ENCODE measurements around the gene PDE4B.
"Not testable (repeated sequence)": the region's sequence is repeated elsewhere in the genome, so short reads cannot be mapped to it uniquely, and the experiment has no call there.

The PDE4B gene

DNA sequence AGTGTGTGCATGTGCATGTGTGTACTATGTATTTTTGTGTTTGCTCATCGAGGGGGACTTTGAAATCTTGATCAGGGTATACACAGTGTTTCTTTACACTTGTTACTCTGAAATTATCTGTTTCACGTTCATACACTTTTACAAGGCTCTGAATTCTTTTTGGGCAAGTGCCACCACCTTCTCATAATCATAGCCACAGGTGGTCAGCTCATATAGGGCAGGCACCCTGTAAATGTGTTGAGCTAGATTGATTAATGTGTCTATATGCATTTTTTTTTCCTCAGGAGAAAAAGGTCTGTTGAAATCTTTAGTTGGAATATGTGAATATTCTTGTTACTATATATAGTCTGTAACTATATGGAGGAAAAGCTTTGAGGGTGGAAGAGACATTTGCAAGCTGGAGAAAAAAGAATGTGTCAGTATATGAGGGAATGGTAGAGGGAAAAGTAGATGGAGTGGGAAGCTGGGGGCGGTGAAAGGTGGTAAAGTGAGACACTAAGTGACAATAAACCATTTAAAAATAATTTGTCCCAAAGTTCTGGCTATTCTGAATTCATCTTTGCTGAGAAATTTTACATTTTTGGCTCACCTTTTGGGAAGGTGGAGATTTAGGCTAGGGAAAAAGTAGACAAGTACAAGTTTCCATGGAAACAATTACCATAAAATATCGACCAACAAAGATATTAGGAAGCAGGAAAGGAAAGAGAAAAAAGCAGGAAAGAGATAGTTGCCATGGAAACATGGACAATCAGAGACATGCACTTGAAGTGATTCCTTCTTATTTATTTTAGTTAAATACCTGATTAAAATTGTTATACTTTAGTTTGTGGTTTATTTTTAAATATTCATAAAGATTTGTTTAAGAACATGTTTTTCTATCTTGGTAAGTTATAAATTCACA, 277.5 kb downstream of the PDE4B start:
- no peak for DNase-seq

GRCh38 chr1:66073388-66073787, 280.7 kb downstream of the PDE4B start:
- no peak for DNase-seq

DNA sequence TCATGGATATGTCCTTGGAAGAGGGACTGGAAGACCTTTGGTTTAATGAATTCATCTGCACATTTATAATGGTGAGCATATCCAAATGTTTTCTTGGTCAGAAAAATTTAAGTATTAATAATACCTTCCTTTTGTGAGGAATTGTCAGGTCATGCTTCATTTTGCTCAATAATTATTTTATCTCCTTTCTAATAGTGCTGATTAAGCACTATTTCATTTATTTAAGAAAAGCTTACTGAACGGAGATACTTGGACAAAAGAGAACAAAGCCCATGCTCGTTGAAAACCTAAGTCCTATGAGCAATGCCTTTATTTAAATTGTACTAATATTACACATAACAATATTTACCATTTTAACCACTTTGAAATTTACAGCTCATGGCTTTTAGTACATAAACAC, 281.5 kb downstream of the PDE4B start:
- no peak for DNase-seq

DNA sequence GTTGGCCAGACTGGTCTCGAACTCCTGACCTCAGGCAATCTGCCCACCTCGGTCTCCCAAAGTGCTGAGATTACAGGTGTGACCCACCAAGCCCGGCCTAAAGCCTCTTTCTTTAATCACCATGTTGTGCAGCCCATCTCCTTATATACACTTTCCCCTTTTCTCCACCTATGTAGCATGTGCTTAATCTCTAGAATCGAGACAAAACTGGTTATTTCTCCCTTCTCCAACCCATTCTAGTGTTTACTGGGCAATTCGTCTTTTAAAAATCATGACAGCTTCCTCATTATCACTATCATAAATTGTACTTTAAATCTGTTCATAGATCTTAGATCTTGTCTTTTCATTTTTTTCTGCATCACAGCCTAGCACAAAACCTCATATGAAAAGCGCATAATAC, 285.7 kb downstream of the PDE4B start:
- DNase-seq: no peak

DNA sequence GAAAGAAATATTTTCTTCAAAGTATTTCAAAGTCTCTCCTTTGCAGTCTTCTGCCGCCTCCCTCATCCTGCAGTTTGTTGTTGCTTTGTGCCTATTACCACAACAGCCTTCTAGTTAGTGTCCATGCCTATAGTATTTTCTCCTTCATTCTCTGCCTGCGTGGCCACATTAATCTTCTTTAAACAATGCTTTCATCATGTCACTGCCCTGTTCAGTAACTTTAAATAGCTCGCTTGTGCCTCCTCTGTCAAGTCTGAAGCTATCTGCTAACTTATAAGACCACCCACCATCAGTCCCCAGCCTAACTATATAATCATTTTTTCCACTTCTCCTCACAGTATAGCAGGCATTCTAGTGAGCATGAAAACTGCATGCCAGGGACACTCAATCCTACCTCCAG, 290.3 kb downstream of the PDE4B start:
- no peak for DNase-seq

GRCh38 chr1:66084442-66084841, 291.7 kb downstream of the PDE4B start:
- no peak for DNase-seq

DNA sequence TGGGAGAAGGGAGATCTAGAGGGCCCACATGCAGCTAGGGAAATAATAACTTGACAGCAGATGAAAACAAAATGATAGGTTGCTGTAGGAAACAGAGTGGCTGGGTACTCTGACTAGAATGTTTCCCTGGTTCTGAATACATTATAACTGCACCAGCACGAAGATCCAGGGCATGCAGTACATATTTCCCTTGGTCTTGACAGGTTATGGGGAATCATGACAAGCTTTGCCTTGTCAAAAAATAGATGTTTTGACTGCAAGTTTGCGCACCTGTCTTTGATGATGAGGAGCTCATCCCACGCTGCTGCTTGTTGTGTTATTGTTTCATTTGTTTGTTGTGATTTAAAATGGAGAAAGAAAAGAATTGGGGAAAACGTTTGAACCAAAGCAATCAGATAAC, 292.9 kb downstream of the PDE4B start:
- DNase-seq: no peak

DNA sequence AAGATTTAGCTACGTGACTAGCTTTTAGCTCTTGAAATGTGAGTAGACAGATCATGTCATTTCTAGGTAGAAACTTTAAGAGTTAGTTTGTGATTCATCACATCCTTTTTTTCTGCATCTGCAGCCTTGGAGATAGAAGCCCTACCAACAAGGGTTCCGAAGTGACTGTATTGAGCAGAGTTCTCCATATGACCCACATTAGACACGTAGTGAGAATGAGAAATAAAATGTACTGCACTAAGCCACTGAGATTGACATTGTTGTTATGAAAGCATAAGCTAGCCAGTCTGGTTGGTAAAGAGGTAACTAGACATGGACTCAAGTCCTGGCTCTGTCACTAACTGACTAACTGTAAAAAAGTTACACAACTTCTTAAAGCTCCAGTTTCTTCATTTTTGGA, 296.1 kb downstream of the PDE4B start:
- DNase-seq: no peak

- DNase-seq: no peak
These were observed 298.3 kb downstream of the PDE4B start for GRCh38 chr1:66090859-66091457.

GRCh38 chr1:66095190-66095589, 302.5 kb downstream of the PDE4B start:
- DNase-seq: no peak

DNA sequence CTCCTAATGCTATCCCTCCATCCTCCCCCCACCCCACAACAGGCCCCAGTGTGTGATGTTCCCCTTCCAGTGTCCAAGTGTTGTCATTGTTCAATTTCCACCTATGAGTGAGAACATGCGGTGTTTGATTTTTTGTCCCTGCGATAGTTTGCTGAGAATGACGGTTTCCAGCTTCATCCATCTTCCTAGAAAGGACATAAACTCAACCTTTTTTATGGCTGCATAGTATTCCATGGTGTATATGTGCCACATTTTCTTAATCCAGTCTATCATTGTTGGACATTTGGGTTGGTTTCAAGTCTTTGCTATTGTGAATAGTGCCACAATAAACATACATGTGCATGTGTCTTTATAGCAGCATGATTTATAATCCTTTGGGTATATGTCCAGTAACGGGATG, 308.3 kb downstream of the PDE4B start:
- DNase-seq: not testable (repeated sequence)

DNA sequence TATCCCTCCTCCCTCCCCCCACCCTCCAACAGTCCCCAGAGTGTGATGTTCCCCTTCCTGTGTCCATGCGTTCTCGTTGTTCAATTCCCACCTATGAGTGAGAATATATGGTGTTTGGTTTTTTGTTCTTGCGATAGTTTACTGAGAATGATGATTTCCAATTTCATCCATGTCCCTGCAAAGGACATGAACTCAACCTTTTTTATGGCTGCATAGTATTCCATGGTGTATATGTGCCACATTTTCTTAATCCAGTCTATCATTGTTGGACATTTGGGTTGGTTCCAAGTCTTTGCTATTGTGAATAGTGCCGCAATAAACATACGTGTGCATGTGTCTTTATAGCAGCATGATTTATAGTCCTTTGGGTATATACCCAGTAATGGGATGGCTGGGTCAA, 311.4 kb downstream of the PDE4B start:
- DNase-seq: not testable (repeated sequence)

- DNase-seq: no peak
These were observed 315.9 kb downstream of the PDE4B start for GRCh38 chr1:66108624-66109023.

- no peak for DNase-seq
These were observed 320.2 kb downstream of the PDE4B start for GRCh38 chr1:66112744-66113400.

- DNase-seq: no peak
These were observed 326.5 kb downstream of the PDE4B start for GRCh38 chr1:66119148-66119547.

DNA sequence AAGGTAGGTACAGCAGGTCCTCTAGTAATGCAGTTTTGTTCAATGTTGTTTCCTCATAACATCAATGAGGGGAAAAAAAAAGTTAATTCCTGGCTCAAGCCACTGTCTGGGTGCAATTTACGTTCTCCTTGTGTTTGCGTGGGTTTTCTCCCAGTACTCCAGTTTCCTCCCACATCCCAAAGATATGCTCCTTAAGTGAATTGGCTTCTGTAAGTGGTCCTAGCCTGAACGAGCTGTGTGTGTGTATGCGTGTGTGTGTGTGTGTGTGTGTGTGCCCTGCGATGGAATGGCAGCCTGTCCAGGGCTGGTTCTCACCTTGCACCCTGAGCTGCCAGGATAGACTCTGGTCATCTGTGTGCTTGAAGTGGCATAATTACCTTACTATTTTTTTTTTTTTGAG, 332.0 kb downstream of the PDE4B start:
- no peak for DNase-seq

DNA sequence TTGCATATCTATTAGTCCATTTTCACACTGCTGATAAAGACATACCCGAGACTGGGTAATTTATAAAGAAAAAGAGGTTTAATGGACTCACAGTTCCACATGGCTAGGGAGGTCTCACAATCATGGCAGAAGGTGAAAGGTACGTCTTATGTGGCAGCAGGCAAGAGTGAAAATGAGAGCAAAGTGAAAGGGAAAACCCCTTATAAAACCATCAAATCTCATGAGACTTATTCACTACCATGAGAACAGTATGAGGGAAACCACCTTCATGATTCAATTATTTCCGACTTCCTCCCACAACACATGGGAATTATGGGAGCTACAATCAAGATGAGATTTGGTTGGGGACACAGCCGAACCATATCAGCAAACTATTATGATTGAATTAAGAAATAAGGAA, 335.9 kb downstream of the PDE4B start:
- DNase-seq: not testable (repeated sequence)

GRCh38 chr1:66132324-66132723, 339.6 kb downstream of the PDE4B start:
- no peak for DNase-seq

GRCh38 chr1:66134004-66134403, 341.3 kb downstream of the PDE4B start:
- DNase-seq: no peak

DNA sequence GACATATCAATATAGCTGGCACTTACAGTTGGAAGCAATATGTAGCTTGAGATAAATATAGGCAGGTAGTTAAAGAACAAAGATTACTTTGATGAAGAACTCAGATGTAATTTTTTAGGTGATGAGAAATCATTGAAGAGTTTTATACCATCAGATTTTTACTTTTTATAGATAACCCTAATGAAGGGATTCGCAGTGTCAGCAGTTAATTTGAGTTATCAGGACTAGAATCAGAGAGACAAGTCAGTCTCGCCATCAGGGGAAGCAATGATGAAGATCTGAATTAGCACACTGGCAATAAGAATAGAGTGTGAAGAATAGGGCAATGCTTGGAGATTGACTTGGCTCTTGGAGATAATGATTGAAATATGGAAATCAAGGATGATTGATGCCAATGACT, 342.5 kb downstream of the PDE4B start:
- no peak for DNase-seq

GRCh38 chr1:66136423-66136822, 343.7 kb downstream of the PDE4B start:
- DNase-seq: not testable (repeated sequence)

DNA sequence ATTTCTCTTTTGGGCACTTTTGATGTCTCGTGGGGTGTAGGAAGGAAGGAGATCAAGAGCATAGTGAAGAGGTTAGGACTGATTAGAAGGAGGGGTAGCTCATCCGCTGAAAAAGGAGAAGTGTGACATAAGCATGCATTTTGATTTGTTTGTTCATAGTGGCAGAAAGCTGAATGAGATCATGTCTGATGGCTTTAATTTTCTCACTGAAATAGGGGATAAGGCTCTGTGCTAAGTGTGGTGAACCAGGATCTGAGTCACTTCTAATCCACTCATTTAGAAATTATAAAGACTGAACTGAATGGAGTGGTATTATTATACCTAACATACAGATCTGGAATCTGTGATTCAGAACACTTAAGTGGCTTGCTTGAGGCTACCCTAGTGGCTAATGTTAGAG, 344.5 kb downstream of the PDE4B start:
- DNase-seq: no peak

DNA sequence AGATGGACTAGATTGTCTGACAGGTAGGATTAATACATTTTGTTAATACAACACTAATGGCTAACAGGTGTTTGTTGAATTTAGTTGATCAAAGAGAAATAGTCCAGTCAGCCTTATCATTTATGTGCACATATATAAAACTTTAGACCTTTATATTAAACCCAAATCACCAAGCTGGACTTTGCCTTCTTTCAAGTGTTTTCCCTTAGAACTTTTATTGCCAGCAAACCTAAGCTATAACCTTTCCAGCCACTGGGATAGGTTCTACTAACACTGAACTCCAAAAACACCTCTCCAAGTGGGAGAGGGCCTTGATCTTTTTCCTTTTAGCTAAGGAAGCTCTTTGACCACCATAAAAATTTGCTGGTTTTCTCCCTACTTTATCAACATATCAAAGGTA, 345.9 kb downstream of the PDE4B start:
- DNase-seq: no peak

DNA sequence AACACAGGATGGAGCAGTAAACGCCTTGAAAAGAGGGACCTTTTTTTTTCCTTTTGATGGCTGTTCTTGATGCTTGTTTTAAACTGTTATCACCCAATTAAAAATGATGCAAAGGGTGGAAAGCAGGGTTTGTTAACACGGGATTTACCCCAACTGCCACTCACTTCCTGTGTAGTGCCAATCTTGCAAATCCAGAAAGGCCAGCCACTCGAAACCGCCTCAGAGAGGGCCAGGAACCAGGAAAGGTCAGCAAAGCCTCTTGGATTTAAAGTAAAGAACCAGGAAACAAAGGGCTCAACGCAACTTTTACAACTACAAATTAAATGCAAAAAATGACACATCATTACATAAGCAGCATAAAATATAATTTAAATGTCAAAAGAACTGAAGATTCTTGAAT, 347.4 kb downstream of the PDE4B start:
- no peak for DNase-seq
